Measurements from ENCODE around the gene CALU. TPM values are rescaled to one million over a fixed set of nuclear protein-coding genes. Genes with fewer than 3 reads are reported as not detected.

Gene CALU
- total RNA-seq, 2 experiments from 2014 or later = 28.4 to 29.9 TPM

GRCh38 chr7:128785738-128786137 is 46.6 kb downstream of the CALU start:
- Histone ChIP-seq H3K4me3 (ENCODE audit: low read length) (no peak overlapping the region), H3K27ac (ENCODE audit: low read depth in 1 of 2, low read length in 2 of 2) (no peak overlapping the region), H3K36me3 (ENCODE audit: insufficient read depth, low read length) (no peaks in the 10 kb centered on the region), H3K27me3 (ENCODE audit: control insufficient read depth in 1 of 2, insufficient read depth in 2 of 2, low read length in 2 of 2) (no peaks in the 10 kb centered on the region), H3K4me1 (ENCODE audit: insufficient read depth, low read length) (peaks cover 6% of the 10 kb centered on the region), H3K9me3 (ENCODE audit: control insufficient read depth in 1 of 2, insufficient read depth in 1 of 2, low read length in 2 of 2) (no peaks in the 10 kb centered on the region)
- DNase-seq = no peak
- intact Hi-C loops (cut with DNase I, micrococcal nuclease) = no loop called here
- POLR2A ChIA-PET = no interaction called here
- TF ChIP-seq CTCF (IDR thresholded peaks at IDR 0.05) = no peak
- no peaks in the 10 kb centered on the region for H3K9me3 Mint-ChIP-seq
- no peaks in the 10 kb centered on the region for H3K27me3 Mint-ChIP-seq
- H3K27ac Mint-ChIP-seq = no peak overlapping the region
- H3K36me3 Mint-ChIP-seq (ENCODE audit: low read depth) = no peaks in the 10 kb centered on the region
- H3K4me1 Mint-ChIP-seq (ENCODE audit: low read depth) = peaks cover 6% of the 10 kb centered on the region
- no peak for ATAC-seq (ENCODE audit: poor library complexity)
- H3K4me3 Mint-ChIP-seq = no peak overlapping the region
- CTCF ChIA-PET = interaction anchor here (0.6 kb wide), 1 partner anchor 234 kb away, joined by 4 read pairs; no protein-coding TSS in a partner anchor

- ChIA-PET POLR2A (no interaction called here), CTCF (no interaction called here)
- H3K27me3 ChIP-seq (ENCODE audit: control insufficient read depth in 1 of 2, insufficient read depth in 2 of 2, low read length in 2 of 2) = no peaks in the 10 kb centered on the region
- Mint-ChIP-seq H3K27me3 (no peaks in the 10 kb centered on the region), H3K4me3 (peak overlapping the region; percentile 91), H3K9me3 (no peaks in the 10 kb centered on the region), H3K4me1 (ENCODE audit: low read depth) (peaks cover 6% of the 10 kb centered on the region), H3K27ac (peak overlapping the region; percentile 27), H3K36me3 (ENCODE audit: low read depth) (no peaks in the 10 kb centered on the region)
- H3K9me3 ChIP-seq (ENCODE audit: control insufficient read depth in 1 of 2, insufficient read depth in 1 of 2, low read length in 2 of 2) = no peaks in the 10 kb centered on the region
- DNase-seq (peak in 1 of 14 experiments; percentile 19), ATAC-seq (ENCODE audit: poor library complexity) (no peak)
- H3K4me1 ChIP-seq (ENCODE audit: insufficient read depth, low read length) = peaks cover 22% of the 10 kb centered on the region
- no peak for TF ChIP-seq CTCF (IDR thresholded peaks at IDR 0.05)
- intact Hi-C loops (cut with DNase I, micrococcal nuclease) = no loop called here
- H3K27ac ChIP-seq (ENCODE audit: low read depth in 1 of 2, low read length in 2 of 2) = no peak overlapping the region
- no peaks in the 10 kb centered on the region for H3K36me3 ChIP-seq (ENCODE audit: insufficient read depth, low read length)
- no peak overlapping the region for H3K4me3 ChIP-seq (ENCODE audit: low read length)
Observed at GRCh38 chr7:128788446-128789412, 49.6 kb downstream of the CALU start.

GRCh38 chr7:128790315-128791041 is 51.3 kb downstream of the CALU start:
- Mint-ChIP-seq H3K4me1 (ENCODE audit: low read depth) (peaks cover 6% of the 10 kb centered on the region), H3K36me3 (ENCODE audit: low read depth) (peaks cover 4% of the 10 kb centered on the region), H3K9me3 (no peaks in the 10 kb centered on the region), H3K27ac (peak overlapping the region; percentile 76), H3K4me3 (peak overlapping the region; percentile 91), H3K27me3 (no peaks in the 10 kb centered on the region)
- DNase-seq (peak in 3 of 14 experiments; percentile 6 to 41 (median 16)), ATAC-seq (ENCODE audit: poor library complexity) (no peak)
- POLR2A ChIA-PET = interaction anchor here (0.5 to 1.1 kb wide), 4 partner anchors 40 to 335 kb away, joined by 3 to 23 read pairs (median 4); partner anchors contain the start of genes ATP6V1F, CALU and HILPDA
- Histone ChIP-seq H3K4me3 (ENCODE audit: low read length) (peak overlapping the region; percentile 79), H3K9me3 (ENCODE audit: control insufficient read depth in 1 of 2, insufficient read depth in 1 of 2, low read length in 2 of 2) (no peaks in the 10 kb centered on the region), H3K36me3 (ENCODE audit: insufficient read depth, low read length) (no peaks in the 10 kb centered on the region), H3K27me3 (ENCODE audit: control insufficient read depth in 1 of 2, insufficient read depth in 2 of 2, low read length in 2 of 2) (no peaks in the 10 kb centered on the region), H3K27ac (ENCODE audit: low read depth in 1 of 2, low read length in 2 of 2) (peak overlapping the region in 1 of 2 donors; percentile 22), H3K4me1 (ENCODE audit: insufficient read depth, low read length) (peaks cover 22% of the 10 kb centered on the region)
- intact Hi-C loops (cut with DNase I, micrococcal nuclease) = loop anchor here (1.0 to 5.0 kb wide), 3 partner anchors 51 to 92 kb away; partner anchors contain the start of genes ATP6V1F (in 1 of the 2) and CALU (in 1 of the 2)
- no peak for TF ChIP-seq CTCF (IDR thresholded peaks at IDR 0.05)
- CTCF ChIA-PET = no interaction called here
